Heart left ventricle (tissue), 13 donors: ENCODE data around the gene KCNRG.

ENCODE experiments used
- POLR2A ChIP-seq, 2 donors: fragments of 450-650 bp; IDR thresholded peaks; one replicate each; pipeline ENCODE4 v1.6.1; 2017; ENCODE audit warnings: antibody characterized with exemption in 2 of 2, mild to moderate bottlenecking in 2 of 2, moderate library complexity in 2 of 2
- TF ChIP-seq, protein P1 (sequence below), 12 donors: fragments of 200-600 bp; sonication (generic) in 4 of 12; IDR thresholded peaks; one replicate each; pipeline versions ENCODE4 v1.5.0 to v1.8.0; 2018 to 2022; ENCODE audit warnings: antibody characterized with exemption in 12 of 12, mild to moderate bottlenecking in 5 of 12
- donor health status: ischemic (EF 13 %, LVEDD 7.1; RV severe dilation, severe dysfunction).
- donor health status: DM: no; HTN: yes; CAD: no.
- donor health status: DM: no; HTN: no; CAD: no.
- donor health status: ischemic (EF 25% LVEDD 6.9; RV normal size, moderate dysfunction).
- donor health status: ischemic (EF 25% LVEDD 5.7; RV mildly dilated, moderate dysfunction).
- donor health status: ischemic (EF 35%, LVEDD 5.7; RV mildly dilated, moderate dysfunction).
- donor health status: nonischemic (EF 11% LVEDD 7.7; RV severe dilation, severe dysfunction).
- donor health status: DM: yes; HTN: yes; CAD: no.
- donor health status: PGD.
- donor health status: ischemic (EF 29% LVEDD 5.4; RV normal size, mild dysfunction).
- donor health status: nonischemic (EF 23%, LVEDD 6.1; RV moderate dilation, normal function).

DNA sequence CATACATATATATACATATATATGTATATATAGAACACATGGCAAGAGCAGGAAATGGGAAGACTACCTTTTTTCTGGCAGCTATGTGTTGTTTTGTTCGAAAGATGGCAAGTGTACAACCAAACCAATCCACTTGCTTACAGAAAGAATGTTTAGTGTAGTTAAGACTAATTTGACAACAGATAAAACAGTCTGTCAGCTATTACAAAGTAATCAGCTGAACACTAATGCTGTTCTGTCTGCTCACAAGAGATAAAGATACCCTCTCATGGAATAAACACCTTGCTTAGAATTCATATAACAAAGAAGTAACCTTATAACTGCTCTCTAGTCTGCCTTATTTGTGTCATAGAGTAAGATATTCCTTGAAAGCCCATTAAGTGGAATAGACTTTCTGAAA, 858 bp upstream of the KCNRG start:
- TF ChIP-seq, protein P1, sequence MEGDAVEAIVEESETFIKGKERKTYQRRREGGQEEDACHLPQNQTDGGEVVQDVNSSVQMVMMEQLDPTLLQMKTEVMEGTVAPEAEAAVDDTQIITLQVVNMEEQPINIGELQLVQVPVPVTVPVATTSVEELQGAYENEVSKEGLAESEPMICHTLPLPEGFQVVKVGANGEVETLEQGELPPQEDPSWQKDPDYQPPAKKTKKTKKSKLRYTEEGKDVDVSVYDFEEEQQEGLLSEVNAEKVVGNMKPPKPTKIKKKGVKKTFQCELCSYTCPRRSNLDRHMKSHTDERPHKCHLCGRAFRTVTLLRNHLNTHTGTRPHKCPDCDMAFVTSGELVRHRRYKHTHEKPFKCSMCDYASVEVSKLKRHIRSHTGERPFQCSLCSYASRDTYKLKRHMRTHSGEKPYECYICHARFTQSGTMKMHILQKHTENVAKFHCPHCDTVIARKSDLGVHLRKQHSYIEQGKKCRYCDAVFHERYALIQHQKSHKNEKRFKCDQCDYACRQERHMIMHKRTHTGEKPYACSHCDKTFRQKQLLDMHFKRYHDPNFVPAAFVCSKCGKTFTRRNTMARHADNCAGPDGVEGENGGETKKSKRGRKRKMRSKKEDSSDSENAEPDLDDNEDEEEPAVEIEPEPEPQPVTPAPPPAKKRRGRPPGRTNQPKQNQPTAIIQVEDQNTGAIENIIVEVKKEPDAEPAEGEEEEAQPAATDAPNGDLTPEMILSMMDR (IDR thresholded peaks at IDR 0.05), result no peak
- TF ChIP-seq POLR2A (IDR thresholded peaks at IDR 0.05), result no peak
